Endothelial cell of umbilical vein (primary cell): Measurements from ENCODE around the gene DAO.
A peak's percentile ranks its signal among the peaks of the same experiment; 100 is the strongest.

Source experiments
- EZH2 ChIP-seq: IDR thresholded peaks from 2 replicates; pipeline ENCODE4 v1.6.1; 2012; ENCODE audit warnings: borderline replicate concordance, low read depth, mild to moderate bottlenecking, moderate library complexity, low read length, inconsistent platforms; ENCODE audit not compliant: severe bottlenecking
- GATA2 ChIP-seq: IDR thresholded peaks from 2 replicates; pipeline ENCODE4 v1.7.0; 2011; ENCODE audit warnings: low read depth, mild to moderate bottlenecking, moderate library complexity, mixed read lengths, low read length; ENCODE audit not compliant: insufficient read length, insufficient read depth
- POLR2A ChIP-seq: IDR thresholded peaks from 2 replicates; pipeline ENCODE4 v1.6.1; 2012; ENCODE audit warnings: low read depth, mild to moderate bottlenecking, control low read depth, low read length
- POLR2AphosphoS5 ChIP-seq: IDR thresholded peaks from 2 replicates; pipeline ENCODE4 v1.6.1; 2012; ENCODE audit warnings: low read depth, mild to moderate bottlenecking, control low read depth, low read length, moderate library complexity; ENCODE audit not compliant: insufficient read depth
- TF ChIP-seq, protein P1 (sequence below), 2 donors: IDR thresholded peaks; 1 replicate in 1 of 2; 2 replicates in 1 of 2; pipeline ENCODE4 v1.5.1; 2011; ENCODE audit warnings: low read length in 2 of 2, mild to moderate bottlenecking in 2 of 2, moderate library complexity in 2 of 2, control low read depth in 1 of 2, inconsistent platforms in 1 of 2, low read depth in 1 of 2; ENCODE audit not compliant: insufficient read depth in 1 of 2; ENCODE audit errors: extremely low read depth in 1 of 2

DNA sequence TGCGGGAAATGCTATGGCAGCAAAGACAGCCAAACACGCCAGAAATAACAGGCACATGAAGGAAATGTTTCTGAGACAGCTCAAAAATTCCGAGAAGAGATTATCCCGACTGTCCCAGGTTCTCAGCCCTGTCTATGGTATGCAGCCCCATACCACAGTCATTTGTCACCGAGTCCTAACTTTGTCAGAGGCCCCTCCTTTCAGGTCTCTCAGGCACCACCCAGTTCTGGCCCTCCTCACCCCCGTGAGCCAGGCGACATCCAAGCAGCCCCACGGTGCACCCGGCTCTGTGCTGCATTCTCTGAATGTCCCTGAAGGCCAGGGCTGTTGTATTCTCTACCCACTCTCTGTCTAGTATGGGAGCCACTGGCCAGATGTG, 46.5 kb upstream of the DAO start:
- TF ChIP-seq POLR2AphosphoS5 (peak; percentile 45), POLR2A (no peak), EZH2 (no peak), GATA2 (no peak)
- TF ChIP-seq, protein P1, sequence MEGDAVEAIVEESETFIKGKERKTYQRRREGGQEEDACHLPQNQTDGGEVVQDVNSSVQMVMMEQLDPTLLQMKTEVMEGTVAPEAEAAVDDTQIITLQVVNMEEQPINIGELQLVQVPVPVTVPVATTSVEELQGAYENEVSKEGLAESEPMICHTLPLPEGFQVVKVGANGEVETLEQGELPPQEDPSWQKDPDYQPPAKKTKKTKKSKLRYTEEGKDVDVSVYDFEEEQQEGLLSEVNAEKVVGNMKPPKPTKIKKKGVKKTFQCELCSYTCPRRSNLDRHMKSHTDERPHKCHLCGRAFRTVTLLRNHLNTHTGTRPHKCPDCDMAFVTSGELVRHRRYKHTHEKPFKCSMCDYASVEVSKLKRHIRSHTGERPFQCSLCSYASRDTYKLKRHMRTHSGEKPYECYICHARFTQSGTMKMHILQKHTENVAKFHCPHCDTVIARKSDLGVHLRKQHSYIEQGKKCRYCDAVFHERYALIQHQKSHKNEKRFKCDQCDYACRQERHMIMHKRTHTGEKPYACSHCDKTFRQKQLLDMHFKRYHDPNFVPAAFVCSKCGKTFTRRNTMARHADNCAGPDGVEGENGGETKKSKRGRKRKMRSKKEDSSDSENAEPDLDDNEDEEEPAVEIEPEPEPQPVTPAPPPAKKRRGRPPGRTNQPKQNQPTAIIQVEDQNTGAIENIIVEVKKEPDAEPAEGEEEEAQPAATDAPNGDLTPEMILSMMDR (IDR thresholded peaks at IDR 0.05; ENCODE audit: extremely low read depth in 1 of 2, insufficient read depth in 1 of 2, low read depth in 1 of 2, low read length in 2 of 2), result no peak
